Retinal pigment epithelial cell (primary cell): ENCODE measurements around the gene BAHD1.

Source experiments
- DNase-seq: peaks from one replicate; pipeline ENCODE4 v3.0.0-alpha.2; 2010; ENCODE audit warnings: low read depth
- H3K4me3 ChIP-seq: 2 replicates; pipeline ENCODE4 v1.5.1; 2011; ENCODE audit warnings: mild to moderate bottlenecking, low read length, control low read depth, moderate library complexity
- CTCF ChIP-seq: conservative IDR thresholded peaks from 2 replicates; pipeline ENCODE4 v1.5.1; 2011; ENCODE audit warnings: low read depth, low read length, control low read depth, inconsistent platforms

Gene BAHD1

GRCh38 chr15:40493089-40493840 is 52.5 kb downstream of the BAHD1 start:
- H3K4me3 ChIP-seq = no peak overlapping the region
- no peak for TF ChIP-seq CTCF
- DNase-seq = no peak

GRCh38 chr15:40495516-40495915 is 54.8 kb downstream of the BAHD1 start:
- DNase-seq = no peak
- H3K4me3 ChIP-seq = no peak overlapping the region
- TF ChIP-seq CTCF = no peak

GRCh38 chr15:40498418-40498817 is 57.7 kb downstream of the BAHD1 start:
- H3K4me3 ChIP-seq = no peak overlapping the region
- TF ChIP-seq CTCF = no peak
- no peak for DNase-seq

- no peak overlapping the region for H3K4me3 ChIP-seq
- TF ChIP-seq CTCF = no peak
- DNase-seq = no peak
These were observed 58.1 kb downstream of the BAHD1 start for GRCh38 chr15:40498891-40499290.

GRCh38 chr15:40499931-40500330 is 59.2 kb downstream of the BAHD1 start:
- no peak overlapping the region for H3K4me3 ChIP-seq
- DNase-seq = no peak
- TF ChIP-seq CTCF = no peak

GRCh38 chr15:40500568-40501330 is 60.0 kb downstream of the BAHD1 start:
- no peak for TF ChIP-seq CTCF
- H3K4me3 ChIP-seq = no peak overlapping the region
- DNase-seq = no peak

GRCh38 chr15:40501487-40501886 is 60.7 kb downstream of the BAHD1 start:
- H3K4me3 ChIP-seq = no peak overlapping the region
- no peak for DNase-seq
- TF ChIP-seq CTCF = no peak
